Sigmoid colon (tissue), 4 donors: ENCODE measurements around the gene LRRC7.

Source experiments
- POLR2A ChIP-seq, 2 donors: fragments of 450-650 bp; IDR thresholded peaks; one replicate each; pipeline ENCODE4 v1.6.1; 2016; ENCODE audit warnings: antibody characterized with exemption in 2 of 2, mild to moderate bottlenecking in 2 of 2, moderate library complexity in 2 of 2
- POLR2AphosphoS5 ChIP-seq, 4 donors: sonication (generic); formaldehyde crosslinking; IDR thresholded peaks; one replicate each; pipeline ENCODE4 v1.6.1; 2017; ENCODE audit warnings: antibody characterized with exemption in 4 of 4
- TF ChIP-seq, protein P1 (sequence below), 4 experiments: fragments of 450-650 bp in 3 of 4; fragments of 200-600 bp in 1 of 4; IDR thresholded peaks; one replicate each; pipeline ENCODE4 v1.5.1; 2016 to 2019; ENCODE audit warnings: antibody characterized with exemption in 4 of 4, mild to moderate bottlenecking in 3 of 4, moderate library complexity in 2 of 4

- TF ChIP-seq, protein P1, sequence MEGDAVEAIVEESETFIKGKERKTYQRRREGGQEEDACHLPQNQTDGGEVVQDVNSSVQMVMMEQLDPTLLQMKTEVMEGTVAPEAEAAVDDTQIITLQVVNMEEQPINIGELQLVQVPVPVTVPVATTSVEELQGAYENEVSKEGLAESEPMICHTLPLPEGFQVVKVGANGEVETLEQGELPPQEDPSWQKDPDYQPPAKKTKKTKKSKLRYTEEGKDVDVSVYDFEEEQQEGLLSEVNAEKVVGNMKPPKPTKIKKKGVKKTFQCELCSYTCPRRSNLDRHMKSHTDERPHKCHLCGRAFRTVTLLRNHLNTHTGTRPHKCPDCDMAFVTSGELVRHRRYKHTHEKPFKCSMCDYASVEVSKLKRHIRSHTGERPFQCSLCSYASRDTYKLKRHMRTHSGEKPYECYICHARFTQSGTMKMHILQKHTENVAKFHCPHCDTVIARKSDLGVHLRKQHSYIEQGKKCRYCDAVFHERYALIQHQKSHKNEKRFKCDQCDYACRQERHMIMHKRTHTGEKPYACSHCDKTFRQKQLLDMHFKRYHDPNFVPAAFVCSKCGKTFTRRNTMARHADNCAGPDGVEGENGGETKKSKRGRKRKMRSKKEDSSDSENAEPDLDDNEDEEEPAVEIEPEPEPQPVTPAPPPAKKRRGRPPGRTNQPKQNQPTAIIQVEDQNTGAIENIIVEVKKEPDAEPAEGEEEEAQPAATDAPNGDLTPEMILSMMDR (IDR thresholded peaks at IDR 0.05), result no peak
- TF ChIP-seq POLR2AphosphoS5 (IDR thresholded peaks at IDR 0.05) (no peak), POLR2A (IDR thresholded peaks at IDR 0.05) (no peak)
These were observed 603.8 kb downstream of the LRRC7 start for GRCh38 chr1:70171512-70171911.
